ENCODE measurements around the gene SMAD3. TPM values are rescaled to one million over a fixed set of nuclear protein-coding genes. Genes with fewer than 3 reads are reported as not detected.
A peak's percentile ranks its signal among the peaks of the same experiment; 100 is the strongest.

Gene SMAD3
- total RNA-seq, 3 donors from 2014 or later = 38.5 to 76.3 (median 44.9) TPM

DNA sequence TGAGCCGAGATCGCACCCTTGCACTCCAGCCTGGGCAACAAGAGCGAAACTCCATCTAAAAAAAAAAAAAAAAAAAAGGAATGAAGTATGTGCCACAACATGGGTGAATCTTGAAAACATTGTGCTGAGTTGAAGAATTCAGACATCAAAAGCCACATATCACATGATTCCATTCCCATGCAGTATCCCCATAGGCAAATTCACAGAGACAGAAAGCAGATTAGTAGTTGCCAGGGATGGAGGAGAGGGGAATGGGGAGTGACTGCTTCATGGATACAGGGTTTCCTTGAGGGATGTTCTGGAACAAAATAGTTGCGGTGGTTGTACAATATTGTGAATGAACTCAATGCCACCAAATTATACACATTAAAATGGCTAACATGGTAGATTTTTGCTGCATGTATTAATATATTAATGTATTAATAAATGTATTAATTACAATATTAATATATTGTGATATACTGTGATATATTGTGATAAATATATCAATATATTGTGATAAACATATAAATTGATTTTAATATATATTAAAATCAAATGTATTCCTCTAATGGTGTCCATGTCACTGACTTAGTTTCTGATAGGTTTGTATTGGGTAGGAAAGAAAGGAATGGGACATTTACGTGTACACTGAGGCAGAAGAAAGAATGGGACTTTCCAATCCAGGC, 34.9 kb downstream of the SMAD3 start:
- no peaks in the 10 kb centered on the region for H3K9me3 ChIP-seq
- no peaks in the 10 kb centered on the region for H3K36me3 ChIP-seq (ENCODE audit: low read depth)
- TF ChIP-seq, protein P1, sequence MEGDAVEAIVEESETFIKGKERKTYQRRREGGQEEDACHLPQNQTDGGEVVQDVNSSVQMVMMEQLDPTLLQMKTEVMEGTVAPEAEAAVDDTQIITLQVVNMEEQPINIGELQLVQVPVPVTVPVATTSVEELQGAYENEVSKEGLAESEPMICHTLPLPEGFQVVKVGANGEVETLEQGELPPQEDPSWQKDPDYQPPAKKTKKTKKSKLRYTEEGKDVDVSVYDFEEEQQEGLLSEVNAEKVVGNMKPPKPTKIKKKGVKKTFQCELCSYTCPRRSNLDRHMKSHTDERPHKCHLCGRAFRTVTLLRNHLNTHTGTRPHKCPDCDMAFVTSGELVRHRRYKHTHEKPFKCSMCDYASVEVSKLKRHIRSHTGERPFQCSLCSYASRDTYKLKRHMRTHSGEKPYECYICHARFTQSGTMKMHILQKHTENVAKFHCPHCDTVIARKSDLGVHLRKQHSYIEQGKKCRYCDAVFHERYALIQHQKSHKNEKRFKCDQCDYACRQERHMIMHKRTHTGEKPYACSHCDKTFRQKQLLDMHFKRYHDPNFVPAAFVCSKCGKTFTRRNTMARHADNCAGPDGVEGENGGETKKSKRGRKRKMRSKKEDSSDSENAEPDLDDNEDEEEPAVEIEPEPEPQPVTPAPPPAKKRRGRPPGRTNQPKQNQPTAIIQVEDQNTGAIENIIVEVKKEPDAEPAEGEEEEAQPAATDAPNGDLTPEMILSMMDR (IDR thresholded peaks at IDR 0.05) = no peak
- no peak overlapping the region for H3K4me3 ChIP-seq
- no peak for ATAC-seq
- DNase-seq = no peak
- intact Hi-C loops (cut with DNase I, micrococcal nuclease) = no loop called here
- H3K4me1 ChIP-seq (ENCODE audit: low read depth) = peaks cover 23% of the 10 kb centered on the region

DNA sequence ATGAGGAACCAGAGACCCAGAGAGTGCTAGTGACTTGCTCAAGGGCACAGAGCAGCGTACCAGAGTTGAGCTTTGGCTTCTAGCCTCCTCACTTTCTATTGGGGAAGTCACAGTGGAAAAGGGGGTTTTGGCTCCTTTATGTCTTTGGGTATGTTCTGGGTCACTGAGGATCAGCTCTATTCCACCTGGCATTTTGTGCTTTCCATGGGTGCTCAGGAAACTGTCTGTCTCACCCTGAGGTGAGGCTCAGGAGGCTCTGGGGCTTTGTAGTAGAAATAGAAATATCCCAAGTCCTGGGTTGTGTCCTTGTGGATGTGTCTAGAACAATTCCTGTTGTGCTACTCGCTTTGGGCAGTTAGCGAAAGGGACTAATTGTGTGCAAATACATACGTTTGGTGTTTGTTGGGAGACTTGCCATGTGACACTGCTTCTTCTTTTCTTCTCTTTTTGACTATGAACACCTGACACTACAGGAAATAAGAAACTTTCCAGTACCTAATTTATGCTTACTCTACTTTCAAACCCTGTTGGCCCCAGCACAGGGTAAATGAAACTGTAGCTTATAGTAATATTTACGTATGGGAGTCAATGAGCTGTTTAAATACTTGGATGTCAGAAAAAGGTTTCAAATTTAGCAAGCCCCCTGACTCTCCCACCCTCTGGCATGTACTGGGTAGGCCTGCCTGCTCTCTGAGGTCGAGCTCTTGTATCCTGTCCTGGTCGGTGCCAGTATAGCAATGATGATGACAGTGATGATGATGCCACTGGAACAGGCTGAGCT, 35.6 kb downstream of the SMAD3 start:
- DNase-seq = no peak
- H3K36me3 ChIP-seq (ENCODE audit: low read depth) = no peaks in the 10 kb centered on the region
- ATAC-seq = peak; percentile 33
- no peak overlapping the region for H3K4me3 ChIP-seq
- H3K4me1 ChIP-seq (ENCODE audit: low read depth) = peaks cover 30% of the 10 kb centered on the region
- TF ChIP-seq, protein P1 (IDR thresholded peaks at IDR 0.05) = no peak
- intact Hi-C loops (cut with DNase I, micrococcal nuclease) = no loop called here
- H3K9me3 ChIP-seq = no peaks in the 10 kb centered on the region

DNA sequence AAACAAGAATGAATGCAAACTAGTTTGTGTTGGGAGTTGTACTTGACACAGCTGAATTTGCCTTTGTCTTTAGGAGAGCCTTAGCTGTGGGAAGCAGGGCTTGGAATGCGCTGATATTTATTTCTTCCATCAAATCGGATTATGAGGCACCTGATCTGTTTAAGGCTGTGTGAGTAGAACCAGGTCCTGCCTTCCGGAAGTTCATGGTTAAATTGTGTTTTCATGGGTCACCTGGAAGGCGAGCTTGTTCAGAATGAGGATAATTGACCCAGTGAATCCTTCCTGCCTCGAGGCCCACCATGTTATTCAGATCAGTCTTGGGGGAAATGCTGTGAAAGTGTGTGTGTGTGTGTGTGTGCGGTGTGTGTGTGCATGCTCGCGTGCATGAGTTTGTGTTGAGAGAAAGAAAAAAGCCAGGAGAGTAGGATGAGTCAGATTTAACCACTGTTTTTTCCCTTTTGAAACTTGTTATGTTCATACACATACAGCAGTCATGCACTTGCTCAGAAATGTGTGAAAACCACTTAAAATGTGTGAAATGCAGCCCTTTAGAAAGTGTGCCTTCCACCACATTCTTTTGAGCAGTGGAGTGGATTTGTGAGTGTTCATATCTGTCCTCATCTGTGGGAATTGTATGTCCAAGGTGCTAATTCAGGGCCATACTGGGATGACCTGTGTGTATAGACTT, 36.7 kb downstream of the SMAD3 start:
- Histone ChIP-seq H3K36me3 (ENCODE audit: low read depth) (no peaks in the 10 kb centered on the region), H3K9me3 (no peaks in the 10 kb centered on the region), H3K4me1 (ENCODE audit: low read depth) (peaks cover 37% of the 10 kb centered on the region), H3K4me3 (no peak overlapping the region)
- DNase-seq (no peak), ATAC-seq (peak; percentile 18)
- intact Hi-C loops (cut with DNase I, micrococcal nuclease) = no loop called here
- TF ChIP-seq, protein P1 (IDR thresholded peaks at IDR 0.05) = no peak

DNA sequence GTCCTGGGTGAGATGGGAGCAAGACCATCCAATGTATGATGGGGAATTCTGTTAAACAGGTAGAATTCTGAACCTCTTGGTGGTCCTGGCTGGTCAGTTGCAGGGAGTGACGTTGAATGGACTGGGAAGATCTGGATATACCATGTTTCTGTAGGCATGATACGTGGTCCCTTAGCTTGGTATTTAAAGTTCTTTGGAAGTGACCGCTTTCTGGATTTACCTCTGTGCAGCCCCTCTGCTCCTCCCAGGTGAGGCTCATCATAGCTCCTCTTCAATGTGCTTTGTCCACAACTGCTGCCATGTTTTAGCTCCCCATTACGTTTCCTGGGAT, 37.2 kb downstream of the SMAD3 start:
- H3K4me3 ChIP-seq = no peak overlapping the region
- TF ChIP-seq, protein P1 (IDR thresholded peaks at IDR 0.05) = no peak
- ATAC-seq (no peak), DNase-seq (no peak)
- intact Hi-C loops (cut with DNase I, micrococcal nuclease) = no loop called here
- no peaks in the 10 kb centered on the region for H3K9me3 ChIP-seq
- peaks cover 42% of the 10 kb centered on the region for H3K4me1 ChIP-seq (ENCODE audit: low read depth)
- no peaks in the 10 kb centered on the region for H3K36me3 ChIP-seq (ENCODE audit: low read depth)

DNA sequence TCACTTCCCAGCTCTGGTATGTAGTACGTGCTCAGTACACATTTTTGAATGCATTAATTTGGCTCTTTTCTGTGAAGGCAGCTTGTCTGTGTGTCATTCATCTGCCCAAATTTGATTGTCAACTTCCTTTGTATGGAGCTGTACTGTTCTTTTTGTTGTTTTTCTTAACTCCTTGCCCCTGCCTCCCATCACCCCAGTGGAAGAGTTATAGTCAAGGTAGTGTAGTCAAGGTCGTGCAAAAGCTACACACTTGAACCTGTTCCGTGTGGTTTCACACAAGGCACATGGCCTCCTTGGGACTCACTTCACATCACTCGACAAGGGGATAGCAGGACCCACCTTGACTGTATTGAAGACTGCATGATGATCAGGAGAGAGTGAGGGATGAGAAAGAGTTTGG, 37.6 kb downstream of the SMAD3 start:
- TF ChIP-seq, protein P1 (IDR thresholded peaks at IDR 0.05) = no peak
- Histone ChIP-seq H3K9me3 (no peaks in the 10 kb centered on the region), H3K36me3 (ENCODE audit: low read depth) (no peaks in the 10 kb centered on the region), H3K4me1 (ENCODE audit: low read depth) (peaks cover 41% of the 10 kb centered on the region), H3K4me3 (no peak overlapping the region)
- ATAC-seq = no peak
- no peak for DNase-seq
- intact Hi-C loops (cut with DNase I, micrococcal nuclease) = no loop called here

All from mucosa of descending colon (tissue), 3 donors.